Measurements from ENCODE around the gene RBMS3. TPM values are rescaled to one million over a fixed set of nuclear protein-coding genes. Genes with fewer than 3 reads are reported as not detected.

Gene RBMS3
- total RNA-seq, 1 experiment from 2014 or later: 15.0 TPM

DNA sequence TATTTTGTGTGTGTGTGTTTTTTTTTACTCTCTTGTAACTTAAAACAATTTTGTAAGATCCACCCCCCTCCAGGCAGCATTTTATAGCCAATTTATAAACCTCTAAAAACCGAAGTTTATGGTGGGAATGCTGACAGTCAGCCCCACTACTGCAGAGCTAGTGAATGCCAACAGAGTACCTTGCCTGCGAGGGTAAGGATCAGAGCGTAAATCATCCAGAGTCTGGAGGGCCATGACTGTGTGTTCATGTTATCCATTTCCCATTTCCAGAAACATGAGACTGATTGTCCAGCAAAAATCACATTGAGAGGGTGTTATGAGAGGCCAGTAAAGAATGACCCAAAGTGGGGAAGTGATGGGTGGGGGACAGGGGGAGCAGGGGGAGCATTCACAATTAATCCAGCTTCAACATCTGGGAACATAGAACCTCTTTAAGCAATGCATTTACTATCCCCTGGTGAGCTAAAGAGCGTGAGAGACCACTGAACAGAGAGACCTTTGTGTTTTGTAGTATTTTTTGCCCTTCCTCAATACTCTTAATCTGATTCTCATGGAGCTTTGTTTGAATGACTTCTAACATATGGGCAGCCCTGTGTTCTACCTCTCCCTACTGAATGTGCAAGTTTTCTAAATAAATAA lies 464.5 kb downstream of the RBMS3 start:
- in situ Hi-C loops (cut with HindIII; ENCODE audit: low pct_unique_long_range_greater_than_20kb, low sequenced_read_pairs): no loop called here
- DNase-seq (ENCODE audit: low read depth): no peak

DNA sequence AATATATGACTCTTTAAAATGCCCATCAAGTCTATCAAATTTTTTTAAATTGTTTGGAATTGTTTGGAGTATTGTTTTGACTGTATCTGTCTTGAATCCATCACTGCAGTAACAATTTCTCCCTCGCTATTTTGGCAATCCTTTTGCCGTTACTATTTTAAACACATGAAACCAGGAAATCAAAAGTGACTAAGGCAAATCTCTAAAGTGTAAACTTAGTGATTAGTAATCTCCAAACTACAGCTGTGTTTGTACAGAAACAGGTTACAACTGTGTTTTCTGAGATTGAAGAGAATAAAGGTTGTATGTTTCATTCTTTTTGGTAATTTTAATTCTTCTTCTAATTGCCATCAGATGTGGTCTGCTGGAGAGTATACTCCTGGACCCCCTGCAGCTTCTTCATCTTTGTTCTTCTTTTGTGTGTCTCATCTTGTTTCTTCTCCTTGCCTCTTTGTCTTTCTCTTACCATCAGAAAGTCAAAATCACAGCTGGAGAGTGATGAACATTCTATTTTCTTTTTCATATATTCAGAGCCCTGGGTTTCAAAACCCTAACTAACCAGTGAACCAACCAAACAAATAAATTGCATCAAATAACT lies 465.4 kb downstream of the RBMS3 start:
- in situ Hi-C loops (cut with HindIII; ENCODE audit: low pct_unique_long_range_greater_than_20kb, low sequenced_read_pairs): no loop called here
- DNase-seq (ENCODE audit: low read depth): no peak

DNA sequence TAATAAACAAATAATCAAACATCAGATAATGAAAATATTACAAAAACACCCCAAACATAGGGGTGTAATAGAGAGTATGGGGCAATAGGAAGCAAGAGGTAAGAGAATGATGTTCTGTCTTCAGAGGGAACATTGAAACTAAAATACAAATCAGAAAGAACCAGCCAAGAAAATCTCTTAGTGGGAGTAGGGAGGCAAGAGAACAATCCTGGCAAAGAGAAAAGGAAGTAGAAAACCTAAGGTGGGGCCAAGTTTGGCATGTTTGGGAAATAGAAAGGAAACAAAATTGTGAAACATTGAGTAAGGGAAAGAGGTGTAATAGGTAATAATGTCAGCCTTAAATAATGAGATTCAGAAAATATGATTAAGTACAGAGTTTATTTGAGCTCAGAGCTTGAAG lies 467.1 kb downstream of the RBMS3 start:
- in situ Hi-C loops (cut with HindIII; ENCODE audit: low pct_unique_long_range_greater_than_20kb, low sequenced_read_pairs): no loop called here
- no peak for DNase-seq (ENCODE audit: low read depth)

DNA sequence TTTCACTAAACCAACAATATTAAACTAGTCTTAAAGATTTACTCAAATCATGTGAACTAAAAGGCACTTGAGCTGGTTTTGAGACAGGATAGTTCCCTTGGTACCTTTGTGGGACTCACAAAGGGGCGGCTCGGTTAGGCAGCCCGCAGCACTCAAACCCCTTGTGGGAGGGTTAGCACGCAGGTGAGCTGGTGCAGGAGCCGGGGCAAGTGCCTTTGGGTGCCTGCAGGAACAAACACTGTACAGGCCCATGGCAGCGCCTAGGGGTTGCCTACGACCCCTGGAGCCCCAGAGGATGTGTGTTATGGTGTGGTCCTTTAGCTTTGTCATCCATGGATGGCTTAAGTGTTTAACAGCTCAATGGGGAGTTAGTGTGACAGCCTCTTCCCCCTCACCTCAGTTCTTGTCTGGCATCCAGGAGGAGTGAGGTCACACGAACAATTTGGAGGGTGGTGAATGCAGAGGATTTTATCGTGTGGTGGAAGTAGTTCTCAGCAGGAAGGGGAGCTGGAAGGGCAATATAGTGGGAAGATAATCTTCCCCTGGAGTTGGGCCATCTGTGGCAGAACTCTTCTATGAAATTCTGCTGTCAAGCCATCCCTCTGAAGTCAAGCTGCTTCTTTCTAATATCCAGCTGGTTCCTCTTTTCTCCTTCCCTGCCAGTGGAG lies 470.9 kb downstream of the RBMS3 start:
- no peak for DNase-seq (ENCODE audit: low read depth)
- in situ Hi-C loops (cut with HindIII; ENCODE audit: low pct_unique_long_range_greater_than_20kb, low sequenced_read_pairs): no loop called here

DNA sequence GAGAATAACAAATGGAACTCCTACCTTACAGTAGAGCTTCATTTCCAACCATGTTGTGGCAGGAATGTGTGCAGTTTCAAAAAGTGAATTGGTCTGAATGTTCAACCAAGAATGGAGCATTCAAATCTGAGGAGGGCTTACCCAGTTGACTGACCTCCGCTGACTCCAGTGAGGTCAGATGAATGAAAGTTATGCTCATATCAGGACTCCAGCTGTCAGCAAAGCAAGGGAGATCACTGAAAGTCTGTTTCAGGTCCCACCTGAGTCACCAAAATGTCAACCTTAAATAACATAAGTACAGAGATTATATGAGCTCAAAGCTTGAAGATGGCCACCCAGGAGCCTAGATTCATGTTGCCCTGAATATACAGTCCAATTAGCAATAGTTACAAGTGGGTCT lies 473.5 kb downstream of the RBMS3 start:
- no peak for DNase-seq (ENCODE audit: low read depth)
- in situ Hi-C loops (cut with HindIII; ENCODE audit: low pct_unique_long_range_greater_than_20kb, low sequenced_read_pairs): no loop called here

DNA sequence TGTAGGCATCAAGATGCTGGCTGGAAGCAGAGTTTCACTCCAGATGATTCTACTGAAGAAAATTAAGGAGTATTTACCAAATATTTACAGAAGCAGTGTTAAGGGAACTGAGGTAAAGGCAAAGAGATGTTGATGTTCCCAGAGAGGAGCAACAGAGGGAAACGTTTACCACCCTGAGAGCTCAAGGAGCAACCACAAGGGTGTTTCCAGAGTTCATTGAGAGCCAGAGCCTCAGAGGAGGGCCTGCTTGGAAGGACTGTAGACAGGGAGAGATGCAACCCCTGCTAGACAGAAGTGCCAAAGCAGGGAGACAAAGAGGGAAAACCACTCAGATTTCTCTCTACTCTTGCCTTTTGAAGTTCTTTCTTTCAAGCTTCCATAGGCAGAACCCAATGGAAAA lies 474.5 kb downstream of the RBMS3 start:
- in situ Hi-C loops (cut with HindIII; ENCODE audit: low pct_unique_long_range_greater_than_20kb, low sequenced_read_pairs): no loop called here
- DNase-seq (ENCODE audit: low read depth): no peak

DNA sequence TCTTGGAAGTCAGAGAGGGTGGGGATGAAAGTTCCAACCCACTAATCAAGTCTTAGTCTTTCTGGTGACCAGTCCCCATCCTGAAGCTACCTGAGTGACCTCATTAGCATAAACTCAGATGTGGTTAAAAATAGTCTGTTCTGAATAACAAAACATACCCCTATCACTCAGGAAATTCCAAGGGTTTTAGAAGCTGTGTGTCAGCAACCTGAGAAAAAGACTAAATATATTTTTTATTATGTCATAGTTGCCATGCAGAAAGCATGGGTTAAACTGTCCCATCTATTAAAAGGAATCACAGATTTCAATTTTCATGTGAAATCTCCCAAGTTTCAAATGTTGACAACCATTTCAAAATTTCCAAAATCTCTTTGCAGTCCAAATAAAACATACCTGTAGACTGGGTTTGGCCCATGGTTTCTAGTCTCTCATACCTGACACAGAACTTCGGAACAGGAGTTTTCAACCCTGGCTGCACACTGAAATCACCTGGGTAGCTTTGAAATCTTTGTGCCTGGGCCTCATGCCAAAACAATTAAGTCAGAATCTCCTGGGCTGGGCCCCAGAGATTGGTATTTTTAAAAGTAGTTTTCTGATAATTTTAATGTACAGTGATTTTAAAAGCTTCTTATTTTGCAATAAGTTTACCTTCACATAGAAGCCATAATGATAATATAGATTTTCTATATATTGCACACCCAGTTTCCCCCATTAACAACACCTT lies 476.3 kb downstream of the RBMS3 start:
- in situ Hi-C loops (cut with HindIII; ENCODE audit: low pct_unique_long_range_greater_than_20kb, low sequenced_read_pairs): no loop called here
- no peak for DNase-seq (ENCODE audit: low read depth)

DNA sequence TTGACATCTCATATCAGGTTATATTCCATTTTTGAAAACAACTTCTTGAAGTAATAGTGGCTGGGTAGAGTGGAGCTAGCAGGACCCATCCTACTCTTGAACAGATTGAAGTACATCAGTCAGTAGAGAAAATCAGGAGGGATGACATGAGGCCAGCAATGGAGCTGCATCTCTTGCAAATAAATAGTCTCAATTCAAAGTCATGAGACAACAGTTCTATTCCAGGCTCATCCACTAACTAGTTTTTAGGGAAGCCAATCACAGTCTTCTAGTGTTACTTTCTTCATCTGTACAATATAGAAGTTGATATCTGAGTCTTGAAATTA lies 477.2 kb downstream of the RBMS3 start:
- in situ Hi-C loops (cut with HindIII; ENCODE audit: low pct_unique_long_range_greater_than_20kb, low sequenced_read_pairs): no loop called here

DNA sequence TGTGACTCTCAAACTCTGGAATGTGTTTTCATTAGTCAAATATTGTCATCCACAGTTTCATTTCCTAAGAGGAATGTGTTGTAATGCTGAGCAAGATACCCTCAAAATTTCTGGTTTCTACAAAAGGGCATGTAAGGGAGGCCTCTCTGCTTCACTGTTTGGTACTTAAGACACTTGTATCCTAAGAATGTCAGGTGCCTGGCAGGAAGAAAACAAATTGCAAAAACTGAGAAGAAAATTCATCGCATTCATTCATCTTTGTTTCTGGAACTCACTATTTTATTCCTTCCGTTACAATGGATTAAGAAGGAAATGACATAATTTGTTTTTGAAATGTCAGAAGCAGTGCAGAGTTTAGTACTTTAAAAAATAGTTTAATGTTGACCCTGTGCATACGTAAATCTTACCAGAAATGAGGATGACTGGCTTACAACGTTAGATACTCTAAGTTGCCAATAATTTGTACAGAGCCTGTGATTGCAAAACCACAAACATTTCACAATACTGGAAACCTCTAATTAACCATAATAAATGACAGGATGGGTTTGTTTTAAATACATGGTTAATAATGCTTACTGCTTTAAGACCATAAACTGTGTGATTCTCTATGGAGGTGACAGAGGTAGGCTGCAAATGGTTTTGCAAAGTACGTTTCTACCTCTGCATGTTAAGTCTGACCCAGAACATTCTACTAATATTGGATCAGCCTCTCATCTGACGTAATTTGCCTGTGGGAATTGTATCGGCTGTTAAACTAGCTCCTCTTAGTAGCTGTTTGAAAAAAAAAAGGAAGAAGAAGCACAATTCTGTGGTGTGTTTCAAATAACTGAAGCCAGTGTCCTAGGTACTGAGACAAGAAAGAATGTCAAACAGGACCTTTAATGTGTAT lies 477.8 kb downstream of the RBMS3 start:
- in situ Hi-C loops (cut with HindIII; ENCODE audit: low pct_unique_long_range_greater_than_20kb, low sequenced_read_pairs): no loop called here
- DNase-seq (ENCODE audit: low read depth): no peak

More for the DNA sequence above, 477.2 kb downstream of the RBMS3 start:
- no peak for DNase-seq (ENCODE audit: low read depth)

DNA sequence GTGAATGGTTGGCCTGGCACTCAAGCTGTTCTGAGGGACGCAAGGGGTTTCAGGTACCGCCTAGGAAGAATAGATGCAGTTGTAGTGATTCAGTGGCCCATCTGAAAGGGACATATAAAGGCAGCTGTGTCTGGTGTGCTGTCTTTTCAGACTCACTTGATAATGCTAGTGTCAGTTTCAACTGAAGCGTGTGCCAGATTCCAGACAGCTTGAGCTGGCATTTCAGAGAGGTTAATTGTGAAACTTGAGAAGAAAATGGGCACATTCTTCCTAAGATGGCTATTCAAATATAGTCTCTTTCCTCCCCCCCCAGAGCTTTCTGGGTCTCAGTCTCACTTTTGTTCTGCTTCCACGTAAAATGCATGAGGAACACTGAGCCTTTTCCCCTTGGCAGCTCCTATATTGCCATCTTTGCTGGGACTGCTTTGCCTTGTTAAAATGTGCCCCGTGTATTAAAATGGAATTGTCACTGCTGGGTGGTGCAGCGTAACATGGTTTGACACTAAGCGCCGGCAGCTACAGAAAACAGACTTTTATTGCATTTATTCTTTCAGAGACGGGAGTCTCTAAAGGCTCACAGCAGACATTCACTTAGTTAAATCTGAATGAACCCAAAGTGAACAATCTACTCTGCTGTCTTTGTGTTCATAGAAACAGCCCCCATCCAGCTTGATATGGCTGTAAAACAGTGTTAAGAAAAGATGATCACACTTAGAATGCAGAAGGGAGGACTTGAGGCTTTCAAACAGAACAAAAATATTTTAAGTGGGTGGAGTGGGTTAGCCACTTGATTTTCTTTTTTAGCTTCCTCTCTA lies 478.7 kb downstream of the RBMS3 start:
- no peak for DNase-seq (ENCODE audit: low read depth)
- in situ Hi-C loops (cut with HindIII; ENCODE audit: low pct_unique_long_range_greater_than_20kb, low sequenced_read_pairs): no loop called here

DNA sequence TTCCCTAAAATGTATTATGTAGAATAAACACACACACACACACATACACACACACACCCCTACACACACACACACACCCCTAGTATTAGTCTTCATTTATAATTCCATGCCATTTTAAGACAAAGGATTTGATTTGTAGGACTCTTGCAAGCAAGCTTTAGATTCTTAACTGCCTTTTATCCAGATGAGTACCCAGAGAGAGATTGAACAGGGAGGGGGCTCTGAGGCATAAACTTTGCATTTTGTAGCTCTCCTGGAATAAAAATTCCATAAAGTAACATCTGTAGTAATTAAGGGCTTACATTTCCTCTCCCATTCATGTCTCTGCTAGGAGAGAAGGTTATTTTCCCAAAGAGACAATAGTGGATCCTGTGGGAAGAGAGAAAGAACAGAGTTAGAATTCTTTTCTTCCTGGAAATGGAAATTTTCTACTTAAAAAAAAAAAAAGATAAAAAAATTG lies 479.4 kb downstream of the RBMS3 start:
- no peak for DNase-seq (ENCODE audit: low read depth)
- in situ Hi-C loops (cut with HindIII; ENCODE audit: low pct_unique_long_range_greater_than_20kb, low sequenced_read_pairs): no loop called here

DNA sequence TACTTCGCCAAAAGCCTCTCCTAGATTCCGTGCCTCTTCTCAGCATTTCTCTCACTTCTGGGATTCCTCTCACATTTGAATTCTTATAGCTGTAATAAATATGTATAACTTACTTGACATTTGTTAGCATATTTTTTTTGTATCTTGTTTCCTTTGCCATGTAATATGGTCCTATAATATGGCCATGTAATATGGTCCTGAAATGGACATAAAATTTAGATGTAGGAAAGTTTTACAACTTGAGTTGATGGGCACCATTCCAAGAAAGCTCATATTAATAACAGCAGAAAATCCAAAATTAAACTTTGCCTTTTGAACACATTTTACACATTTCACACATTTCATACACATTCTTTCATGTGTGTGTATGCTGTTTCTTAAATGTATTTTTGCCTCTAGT lies 480.6 kb downstream of the RBMS3 start:
- DNase-seq (ENCODE audit: low read depth): no peak
- in situ Hi-C loops (cut with HindIII; ENCODE audit: low pct_unique_long_range_greater_than_20kb, low sequenced_read_pairs): no loop called here

DNA sequence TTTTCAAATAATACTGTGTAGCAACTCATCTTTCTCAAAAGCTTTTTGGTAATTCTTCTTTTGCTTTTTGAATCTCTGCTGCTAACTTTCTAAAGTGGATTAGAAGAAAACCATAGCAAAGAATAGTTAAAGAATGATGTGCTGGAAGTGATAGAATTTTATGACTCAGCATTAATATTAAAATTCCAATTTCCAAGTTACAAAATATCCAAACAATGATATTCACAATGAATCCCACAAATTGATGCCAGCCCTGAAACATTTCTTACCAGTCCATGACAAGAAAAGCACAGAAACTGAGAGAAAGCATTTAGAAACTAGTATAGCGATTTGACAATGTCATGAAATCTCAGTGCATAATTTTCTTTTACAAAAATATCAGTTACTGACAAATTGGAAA lies 482.2 kb downstream of the RBMS3 start:
- in situ Hi-C loops (cut with HindIII; ENCODE audit: low pct_unique_long_range_greater_than_20kb, low sequenced_read_pairs): no loop called here
- no peak for DNase-seq (ENCODE audit: low read depth)

DNA sequence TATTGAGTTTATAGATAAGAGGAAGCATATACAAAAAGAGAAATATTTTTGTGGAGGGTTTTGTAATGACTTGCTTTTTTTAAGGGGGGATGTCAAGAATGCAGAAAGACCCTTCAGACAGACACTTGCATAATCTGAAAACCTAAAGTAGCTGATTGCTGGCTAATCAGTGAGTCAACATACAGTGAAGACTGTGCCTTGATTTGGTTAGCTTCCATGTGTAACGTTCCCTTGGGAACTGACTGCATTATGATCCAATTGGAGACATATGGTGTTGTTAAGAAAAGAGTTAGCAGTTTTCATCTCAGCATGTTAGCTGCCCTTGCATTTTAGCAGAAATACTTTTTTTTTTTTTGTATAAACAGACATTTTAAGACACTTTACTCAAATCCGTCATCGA lies 483.2 kb downstream of the RBMS3 start:
- DNase-seq (ENCODE audit: low read depth): no peak
- in situ Hi-C loops (cut with HindIII; ENCODE audit: low pct_unique_long_range_greater_than_20kb, low sequenced_read_pairs): no loop called here

DNA sequence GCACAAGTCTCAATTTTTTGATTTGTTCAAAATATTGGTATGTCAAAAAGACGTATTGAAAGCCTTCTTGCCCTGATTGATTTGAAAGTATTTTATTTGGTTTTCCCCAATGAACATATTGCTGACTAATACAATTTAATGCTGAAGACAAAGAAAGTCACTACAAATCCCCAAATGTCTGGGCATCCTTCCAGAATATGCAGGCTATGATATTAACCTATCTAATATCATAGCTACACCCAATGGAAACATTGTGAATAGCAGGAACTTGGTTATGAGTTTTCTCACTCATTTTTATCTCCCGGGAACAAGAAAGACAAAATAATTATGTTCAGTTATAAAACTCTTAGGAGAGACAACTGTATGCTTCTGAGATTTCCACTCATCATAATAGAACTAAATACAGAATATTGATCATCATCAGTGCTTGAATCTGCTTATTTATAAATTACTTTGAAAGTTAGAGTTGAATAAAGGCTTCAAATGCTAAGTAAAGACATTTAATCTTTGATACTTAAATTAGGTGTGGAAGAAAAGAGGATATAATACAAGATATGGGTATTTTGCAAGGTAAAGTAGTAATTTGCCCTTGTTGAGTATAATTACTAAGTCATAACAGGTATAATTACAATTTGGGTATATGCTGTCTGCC lies 483.9 kb downstream of the RBMS3 start:
- in situ Hi-C loops (cut with HindIII; ENCODE audit: low pct_unique_long_range_greater_than_20kb, low sequenced_read_pairs): no loop called here

DNA sequence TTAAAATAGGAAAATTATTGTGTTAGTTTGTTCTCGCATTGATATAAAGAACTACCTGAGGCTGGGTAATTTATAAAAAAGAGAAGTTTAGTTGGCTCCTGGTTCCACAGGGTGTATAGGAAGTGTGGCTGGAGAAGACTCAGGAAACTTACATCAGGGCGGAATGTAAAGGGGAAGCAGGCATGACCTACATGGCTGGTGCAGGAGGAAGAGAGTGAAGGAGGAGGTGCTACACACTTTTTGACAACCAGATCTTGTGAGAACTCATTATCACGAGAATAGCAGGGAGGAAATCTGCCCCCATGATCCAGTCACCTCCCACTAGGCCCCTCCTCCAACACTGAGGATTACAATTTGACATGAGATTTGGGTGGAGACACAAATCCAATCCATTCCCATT lies 490.7 kb downstream of the RBMS3 start:
- in situ Hi-C loops (cut with HindIII; ENCODE audit: low pct_unique_long_range_greater_than_20kb, low sequenced_read_pairs): no loop called here
- DNase-seq (ENCODE audit: low read depth): no peak

More for the DNA sequence above, 483.9 kb downstream of the RBMS3 start:
- DNase-seq (ENCODE audit: low read depth): peak; percentile 19

DNA sequence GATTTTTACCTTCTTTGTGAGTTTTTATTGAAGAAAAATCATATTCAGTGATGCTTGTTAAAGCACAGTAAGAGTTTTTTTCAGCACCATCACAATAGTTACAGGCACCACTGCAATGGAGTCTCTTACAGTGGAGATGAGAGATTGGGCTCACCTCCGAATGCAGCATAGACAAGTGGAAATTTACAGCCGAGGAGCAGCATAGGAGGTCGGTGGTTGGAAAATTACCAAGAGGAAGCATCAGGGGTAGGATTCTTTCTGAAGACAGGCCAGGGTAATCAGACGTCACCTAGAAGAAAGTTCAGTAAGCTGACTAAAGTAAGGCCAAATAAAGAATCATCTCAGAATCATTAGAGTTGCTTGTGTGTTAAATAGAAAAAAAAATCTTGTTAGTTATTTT lies 491.6 kb downstream of the RBMS3 start:
- in situ Hi-C loops (cut with HindIII; ENCODE audit: low pct_unique_long_range_greater_than_20kb, low sequenced_read_pairs): no loop called here

More for the DNA sequence above, 491.6 kb downstream of the RBMS3 start:
- DNase-seq (ENCODE audit: low read depth): no peak

All from Caki2 (cell line).